ENCODE data around the gene CHRNB2.

The CHRNB2 gene

DNA sequence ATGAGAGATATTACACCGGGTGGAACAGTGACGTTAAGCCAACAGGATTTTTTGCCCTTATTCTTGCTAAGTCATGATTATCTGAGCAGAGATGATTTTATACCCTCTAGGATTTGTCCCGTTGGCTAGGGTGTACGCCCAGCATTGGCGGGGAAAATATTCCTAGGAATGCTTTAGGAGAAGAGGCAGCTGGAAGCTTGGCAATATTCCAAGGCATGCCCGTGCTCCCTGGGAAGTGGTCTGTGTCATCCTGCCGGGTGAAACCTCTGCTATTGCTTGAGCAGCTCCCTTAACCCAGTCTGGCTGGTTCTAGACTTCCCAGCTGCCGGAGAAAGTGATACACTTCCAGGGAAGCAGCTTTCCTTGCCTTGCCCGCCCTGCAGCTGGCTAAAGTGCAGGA, 16.2 kb downstream of the CHRNB2 start:
- no peaks in the 10 kb centered on the region for H3K4me1 Mint-ChIP-seq
- no peak for ATAC-seq
- H3K27me3 Mint-ChIP-seq = no peaks in the 10 kb centered on the region
- no peaks in the 10 kb centered on the region for H3K9me3 Mint-ChIP-seq
- DNase-seq = no peak
- peak overlapping the region; percentile 16 for H3K27ac Mint-ChIP-seq
- peaks cover 63% of the 10 kb centered on the region for H3K36me3 Mint-ChIP-seq (ENCODE audit: low read depth)
- H3K4me3 Mint-ChIP-seq = no peak overlapping the region

DNA sequence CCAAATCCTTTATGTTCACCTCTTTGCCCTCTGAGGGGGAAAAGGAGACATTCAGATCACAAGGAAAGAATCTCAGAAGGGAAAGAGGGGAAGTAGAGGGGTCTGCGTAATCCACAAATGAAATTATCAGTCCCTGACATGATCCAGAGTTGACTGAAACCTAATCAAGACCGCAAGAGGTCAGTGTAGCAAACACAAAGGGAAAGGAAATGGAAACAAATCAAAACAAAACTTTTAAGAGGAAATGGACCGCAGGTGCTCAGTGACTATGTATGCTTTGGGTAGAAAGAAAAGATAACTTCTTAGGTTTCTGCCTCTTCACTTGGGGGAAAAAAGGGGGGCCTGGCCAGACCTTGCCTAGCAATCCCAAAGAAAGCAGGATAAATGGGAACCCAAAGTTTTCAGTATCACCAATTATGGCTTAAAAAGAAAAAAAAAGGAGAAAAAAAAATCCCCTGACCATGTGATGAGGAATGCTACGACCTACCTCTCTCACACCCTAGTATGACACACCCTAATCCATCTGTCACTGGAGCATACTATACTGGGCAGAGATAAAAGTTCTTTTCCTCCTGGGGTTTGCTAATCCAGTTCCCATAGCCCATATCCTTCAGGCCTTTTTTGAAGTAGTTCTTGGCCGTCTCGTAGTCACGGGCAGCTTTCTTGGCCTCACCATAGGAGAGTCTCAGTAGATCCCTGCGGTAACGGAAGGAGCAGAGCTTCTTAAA, 16.9 kb downstream of the CHRNB2 start:
- ATAC-seq (no peak), DNase-seq (no peak)
- Mint-ChIP-seq H3K36me3 (ENCODE audit: low read depth) (peaks cover 64% of the 10 kb centered on the region), H3K27me3 (no peaks in the 10 kb centered on the region), H3K4me1 (no peaks in the 10 kb centered on the region), H3K4me3 (no peak overlapping the region), H3K27ac (peak overlapping the region; percentile 21), H3K9me3 (no peaks in the 10 kb centered on the region)

DNA sequence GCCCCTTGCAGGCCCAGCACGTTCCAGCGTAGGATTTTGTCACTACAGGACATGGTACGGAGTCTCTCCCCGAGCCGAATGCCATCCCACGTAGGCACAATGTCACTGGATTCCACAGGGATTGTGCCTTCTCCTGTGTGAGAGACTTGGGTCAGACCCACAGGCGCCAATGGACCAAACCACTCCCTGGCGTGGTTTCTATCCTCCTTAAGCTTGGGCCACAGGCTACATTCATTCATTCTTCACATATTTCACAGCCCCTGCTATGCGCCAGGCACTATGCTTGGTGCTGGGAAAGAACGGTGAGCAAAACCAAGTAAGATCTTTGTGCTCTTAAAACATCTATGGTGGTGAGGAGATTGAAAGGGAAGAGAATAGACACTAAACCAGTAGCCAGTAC, 18.7 kb downstream of the CHRNB2 start:
- DNase-seq (no peak), ATAC-seq (no peak)
- Mint-ChIP-seq H3K36me3 (ENCODE audit: low read depth) (peaks cover 74% of the 10 kb centered on the region), H3K4me1 (peaks cover 7% of the 10 kb centered on the region), H3K27ac (no peak overlapping the region), H3K9me3 (no peaks in the 10 kb centered on the region), H3K27me3 (no peaks in the 10 kb centered on the region), H3K4me3 (no peak overlapping the region)

DNA sequence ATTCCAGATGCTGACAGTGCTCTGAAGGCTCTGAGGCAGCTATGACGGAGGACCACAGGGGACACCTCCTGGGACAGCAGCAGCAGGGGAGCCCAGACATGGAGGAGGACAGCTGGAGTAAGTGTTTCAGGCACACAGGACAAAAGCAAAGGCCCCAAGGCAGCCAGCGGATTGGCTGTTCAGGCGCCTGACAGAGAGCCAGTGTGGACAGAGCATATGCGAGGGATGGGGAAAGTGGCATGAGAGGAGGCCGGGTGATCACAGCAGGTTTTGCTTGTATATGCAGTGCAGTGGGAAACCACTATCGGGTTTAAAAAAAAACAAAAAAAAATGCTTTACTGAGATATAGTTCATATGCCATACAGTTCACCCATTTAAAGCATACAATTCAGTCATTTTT, 19.1 kb downstream of the CHRNB2 start:
- H3K4me3 Mint-ChIP-seq = no peak overlapping the region
- no peak overlapping the region for H3K27ac Mint-ChIP-seq
- H3K4me1 Mint-ChIP-seq = peaks cover 9% of the 10 kb centered on the region
- DNase-seq (no peak), ATAC-seq (no peak)
- H3K9me3 Mint-ChIP-seq = no peaks in the 10 kb centered on the region
- no peaks in the 10 kb centered on the region for H3K27me3 Mint-ChIP-seq
- peaks cover 77% of the 10 kb centered on the region for H3K36me3 Mint-ChIP-seq (ENCODE audit: low read depth)

DNA sequence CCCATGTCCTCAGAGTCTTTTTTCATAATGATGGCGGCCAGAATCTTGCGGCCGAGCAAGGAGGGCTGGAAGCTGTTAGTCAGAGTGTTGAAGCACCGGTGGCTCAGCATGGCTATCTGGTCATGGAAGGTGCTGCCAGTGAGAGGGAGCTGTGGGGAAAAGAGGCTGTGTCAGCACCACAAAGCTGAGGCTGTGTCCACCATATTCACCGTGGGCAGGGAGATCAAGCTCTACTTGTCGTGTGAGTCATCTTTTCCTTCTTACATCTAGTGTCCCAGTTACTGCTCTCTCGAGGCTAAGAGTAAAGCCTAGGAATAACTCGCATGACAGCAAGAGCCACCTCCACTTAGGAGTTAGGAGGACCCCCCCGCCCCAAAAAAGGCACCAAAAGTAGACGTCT, 22.2 kb downstream of the CHRNB2 start:
- DNase-seq (no peak), ATAC-seq (peak; percentile 64)
- Mint-ChIP-seq H3K36me3 (ENCODE audit: low read depth) (peaks cover 81% of the 10 kb centered on the region), H3K4me1 (peaks cover 9% of the 10 kb centered on the region), H3K27me3 (no peaks in the 10 kb centered on the region), H3K4me3 (no peak overlapping the region), H3K27ac (peak overlapping the region; percentile 72), H3K9me3 (no peaks in the 10 kb centered on the region)

DNA sequence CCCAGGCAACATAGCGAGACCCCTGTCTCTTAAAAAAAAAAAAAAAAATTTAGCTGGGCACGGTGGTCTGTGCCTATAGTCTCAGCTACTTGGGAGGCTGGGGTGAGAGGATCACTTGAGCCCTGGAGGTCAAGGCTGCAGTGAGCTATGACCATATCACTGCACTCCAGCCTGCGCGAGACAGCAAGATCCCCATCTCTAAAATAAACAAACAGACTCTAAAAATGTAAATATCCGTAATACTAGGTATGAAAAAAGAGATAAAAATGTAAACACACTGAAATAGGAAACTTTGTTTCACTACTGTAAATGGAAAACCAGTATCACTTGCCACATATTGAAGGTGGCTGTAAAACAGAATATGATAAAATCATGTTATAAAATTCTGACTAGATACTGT, 23.2 kb downstream of the CHRNB2 start:
- no peaks in the 10 kb centered on the region for H3K27me3 Mint-ChIP-seq
- DNase-seq (no peak), ATAC-seq (no peak)
- H3K36me3 Mint-ChIP-seq (ENCODE audit: low read depth) = peaks cover 76% of the 10 kb centered on the region
- H3K4me1 Mint-ChIP-seq = peaks cover 9% of the 10 kb centered on the region
- H3K27ac Mint-ChIP-seq = no peak overlapping the region
- no peak overlapping the region for H3K4me3 Mint-ChIP-seq
- H3K9me3 Mint-ChIP-seq = no peaks in the 10 kb centered on the region

DNA sequence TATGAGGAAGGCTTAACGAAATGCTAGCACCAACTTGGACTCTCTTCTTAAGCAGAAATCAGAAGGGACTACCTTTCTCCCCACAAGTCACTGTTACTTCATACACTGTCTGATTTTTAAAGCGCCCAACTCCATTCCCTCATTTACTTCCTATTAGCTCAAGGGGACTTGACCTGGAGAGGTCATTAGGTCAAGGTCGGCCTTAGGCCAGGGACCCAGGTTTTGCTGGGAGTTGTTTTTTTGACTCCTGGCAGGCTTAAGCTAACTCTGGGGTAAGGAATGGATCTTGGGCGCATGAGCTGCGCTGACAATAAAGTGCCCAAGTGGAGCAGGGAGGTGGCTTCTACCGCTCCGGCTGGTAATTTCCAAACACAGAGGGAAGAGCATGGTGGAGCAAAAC, 23.6 kb downstream of the CHRNB2 start:
- peak overlapping the region; percentile 60 for H3K27ac Mint-ChIP-seq
- H3K27me3 Mint-ChIP-seq = no peaks in the 10 kb centered on the region
- H3K4me1 Mint-ChIP-seq = peaks cover 9% of the 10 kb centered on the region
- DNase-seq (no peak), ATAC-seq (no peak)
- no peak overlapping the region for H3K4me3 Mint-ChIP-seq
- H3K9me3 Mint-ChIP-seq = no peaks in the 10 kb centered on the region
- H3K36me3 Mint-ChIP-seq (ENCODE audit: low read depth) = peaks cover 72% of the 10 kb centered on the region

DNA sequence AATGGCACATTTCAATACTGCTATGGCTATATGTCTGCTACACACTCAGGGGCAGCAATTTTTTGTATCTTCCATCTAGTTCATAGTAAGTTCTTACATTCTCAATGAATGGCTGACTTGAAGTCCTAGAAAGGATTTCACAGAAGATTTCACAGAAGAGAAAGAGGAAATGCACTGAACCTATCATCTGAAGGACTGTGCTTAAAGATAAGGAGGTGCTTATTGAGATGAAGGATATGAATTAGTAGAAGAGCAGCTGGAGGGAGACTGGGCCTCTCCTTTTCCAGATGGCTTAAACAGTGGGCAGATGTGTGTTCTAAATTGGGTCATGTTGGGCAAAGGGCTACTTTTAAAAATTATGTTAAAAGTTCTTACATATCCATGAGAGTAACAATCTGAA, 25.8 kb downstream of the CHRNB2 start:
- Mint-ChIP-seq H3K27ac (no peak overlapping the region), H3K36me3 (ENCODE audit: low read depth) (peaks cover 69% of the 10 kb centered on the region), H3K4me3 (no peak overlapping the region), H3K27me3 (no peaks in the 10 kb centered on the region), H3K4me1 (peaks cover 9% of the 10 kb centered on the region), H3K9me3 (no peaks in the 10 kb centered on the region)
- ATAC-seq (no peak), DNase-seq (no peak)

DNA sequence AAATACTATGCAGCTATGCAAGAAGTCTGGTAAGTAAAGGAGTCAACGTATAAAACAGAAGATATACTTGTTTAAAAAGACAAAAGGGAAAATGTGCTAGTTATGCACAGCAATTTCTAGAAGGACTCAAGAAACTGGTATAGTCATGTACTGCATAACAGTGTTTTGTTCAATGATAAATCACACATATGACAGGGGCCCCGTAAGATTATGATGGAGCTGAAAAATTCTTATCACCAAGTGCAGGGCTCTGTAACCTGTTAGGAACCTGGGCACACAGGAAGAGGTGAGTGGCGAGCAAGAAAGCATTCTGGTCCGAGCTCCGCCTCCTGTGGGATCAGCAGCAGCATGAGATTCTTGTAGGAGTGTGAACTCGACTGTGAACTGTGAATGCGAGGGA, 27.2 kb downstream of the CHRNB2 start:
- Mint-ChIP-seq H3K27me3 (no peaks in the 10 kb centered on the region), H3K27ac (no peak overlapping the region), H3K36me3 (ENCODE audit: low read depth) (peaks cover 68% of the 10 kb centered on the region), H3K9me3 (no peaks in the 10 kb centered on the region), H3K4me1 (peaks cover 20% of the 10 kb centered on the region), H3K4me3 (no peak overlapping the region)
- DNase-seq = no peak
- ATAC-seq = no peak

DNA sequence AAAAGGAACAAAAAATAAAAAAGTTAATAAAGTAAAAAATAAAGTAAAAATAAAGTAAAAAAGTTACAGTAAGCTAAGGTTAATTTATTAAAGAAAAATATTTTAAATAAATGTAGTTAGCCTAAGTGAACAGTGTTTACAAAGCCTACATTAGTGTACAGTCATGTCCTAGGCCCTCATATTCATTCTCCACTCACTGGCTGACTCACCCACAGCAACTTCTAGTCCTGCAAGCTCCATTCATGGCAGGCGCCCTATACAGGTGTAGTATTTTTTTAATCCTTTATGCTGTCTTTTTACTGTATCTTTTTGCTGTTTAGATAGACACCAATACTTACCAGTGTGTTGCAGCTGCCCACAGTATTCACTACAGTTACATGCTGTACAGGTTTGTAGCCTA, 28.0 kb downstream of the CHRNB2 start:
- Mint-ChIP-seq H3K9me3 (no peaks in the 10 kb centered on the region), H3K27ac (no peak overlapping the region), H3K36me3 (ENCODE audit: low read depth) (peaks cover 67% of the 10 kb centered on the region), H3K4me1 (peaks cover 23% of the 10 kb centered on the region), H3K4me3 (no peak overlapping the region), H3K27me3 (no peaks in the 10 kb centered on the region)
- no peak for ATAC-seq
- no peak for DNase-seq

DNA sequence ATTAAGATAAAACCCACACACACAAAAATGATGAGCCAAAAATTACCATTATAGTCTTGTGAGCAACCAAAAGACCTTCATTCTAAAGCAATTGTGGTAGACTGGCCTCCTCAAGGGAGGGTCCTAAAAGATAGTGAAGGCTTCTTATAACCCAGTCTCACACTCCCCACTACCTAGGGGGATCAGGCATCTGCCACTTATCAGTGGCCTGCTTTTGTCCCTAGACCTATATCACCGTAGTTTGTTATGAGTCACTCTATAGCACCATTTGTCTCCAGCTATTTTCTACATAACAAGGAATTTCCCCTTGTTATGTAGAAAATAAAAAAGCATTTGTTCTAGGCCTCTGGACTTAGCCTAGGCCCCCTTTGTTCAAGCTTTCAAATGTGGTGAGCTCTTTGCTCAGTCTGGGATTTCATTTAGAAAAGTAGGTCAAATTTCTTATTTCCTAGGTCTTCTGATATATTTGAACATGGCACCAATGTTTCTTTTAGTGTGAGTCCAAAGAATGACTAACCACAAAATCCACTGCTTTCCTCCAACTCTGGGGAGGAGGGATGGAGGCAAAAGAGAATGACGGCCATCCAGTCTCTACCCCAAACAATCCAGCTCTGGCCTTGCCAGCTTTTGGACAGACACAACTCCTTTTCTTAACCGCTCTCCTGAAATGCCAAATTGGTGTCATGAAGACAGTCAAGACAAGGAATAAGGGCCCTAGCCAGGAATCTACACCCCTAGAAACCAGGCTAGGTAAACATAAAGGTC, 31.5 kb downstream of the CHRNB2 start:
- DNase-seq (no peak), ATAC-seq (peak; percentile 37)
- Mint-ChIP-seq H3K36me3 (ENCODE audit: low read depth) (peaks cover 61% of the 10 kb centered on the region), H3K27me3 (no peaks in the 10 kb centered on the region), H3K27ac (peak overlapping the region; percentile 41), H3K4me3 (no peak overlapping the region), H3K4me1 (peaks cover 45% of the 10 kb centered on the region), H3K9me3 (no peaks in the 10 kb centered on the region)

DNA sequence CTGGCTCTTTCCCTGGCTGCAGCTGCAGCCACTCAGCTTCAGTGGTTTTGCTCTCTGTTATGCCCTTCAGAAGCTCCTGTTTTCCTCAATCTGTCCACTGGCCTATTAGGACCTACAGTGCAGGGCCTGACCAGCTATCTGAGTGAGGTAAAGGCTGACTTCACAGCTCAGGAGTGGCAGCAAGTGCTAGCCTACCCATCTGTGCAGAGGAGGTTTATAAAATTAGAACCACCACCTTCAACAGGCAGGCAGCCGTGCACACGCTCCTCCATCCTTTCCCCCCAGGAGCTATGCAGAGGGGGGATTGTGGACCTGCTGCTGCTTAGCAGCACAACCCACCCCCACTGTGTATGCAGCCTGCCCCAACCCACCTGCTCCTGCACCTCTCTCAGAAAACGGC, 32.1 kb downstream of the CHRNB2 start:
- no peaks in the 10 kb centered on the region for H3K27me3 Mint-ChIP-seq
- peak overlapping the region; percentile 41 for H3K27ac Mint-ChIP-seq
- peaks cover 57% of the 10 kb centered on the region for H3K36me3 Mint-ChIP-seq (ENCODE audit: low read depth)
- no peak for ATAC-seq
- no peak for DNase-seq
- H3K9me3 Mint-ChIP-seq = no peaks in the 10 kb centered on the region
- H3K4me3 Mint-ChIP-seq = no peak overlapping the region
- H3K4me1 Mint-ChIP-seq = peaks cover 51% of the 10 kb centered on the region

DNA sequence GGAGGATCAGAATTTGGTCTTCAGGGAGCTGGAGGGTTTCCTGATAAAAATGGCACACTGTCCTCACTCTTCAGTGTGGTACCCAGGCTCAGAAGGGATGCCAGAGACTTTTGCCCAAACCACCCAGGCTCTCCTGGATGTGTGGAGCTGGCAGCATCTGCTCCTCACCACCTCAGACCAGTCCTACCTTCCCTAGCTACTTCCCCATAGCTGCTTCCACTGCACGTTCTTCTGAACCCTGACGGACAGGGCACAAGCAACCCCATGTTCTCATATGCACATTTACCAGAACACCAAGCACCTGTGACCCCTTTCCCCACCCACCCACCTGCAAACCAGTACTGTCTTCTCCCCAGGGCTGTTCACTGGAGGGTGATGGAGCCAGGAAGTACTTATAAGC, 35.7 kb downstream of the CHRNB2 start:
- no peak overlapping the region for H3K4me3 Mint-ChIP-seq
- H3K4me1 Mint-ChIP-seq = peaks cover 77% of the 10 kb centered on the region
- no peak for ATAC-seq

DNA sequence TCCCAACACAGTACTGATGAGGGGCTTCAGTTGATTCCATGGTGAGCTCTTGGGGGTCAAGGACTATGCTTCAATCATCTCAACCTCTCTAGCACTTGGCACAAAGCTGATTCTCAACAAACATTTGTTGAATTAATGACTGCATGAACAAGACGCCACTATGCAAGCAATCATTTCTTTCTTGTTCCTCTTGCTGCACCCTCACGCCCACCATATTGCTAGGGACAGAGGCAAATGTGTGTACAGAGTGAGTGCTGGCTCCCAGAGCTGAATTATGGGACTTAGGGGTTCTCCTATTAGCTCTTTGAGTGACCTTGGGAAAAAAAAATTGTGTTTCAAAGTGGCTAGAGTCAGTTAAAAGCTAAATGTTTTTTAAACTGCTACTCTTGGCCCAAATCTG, 38.0 kb downstream of the CHRNB2 start:
- peak overlapping the region; percentile 93 for H3K4me3 Mint-ChIP-seq
- ATAC-seq (no peak), DNase-seq (no peak)
- H3K9me3 Mint-ChIP-seq = no peaks in the 10 kb centered on the region
- H3K27ac Mint-ChIP-seq = peak overlapping the region; percentile 93
- no peaks in the 10 kb centered on the region for H3K27me3 Mint-ChIP-seq
- H3K36me3 Mint-ChIP-seq (ENCODE audit: low read depth) = peaks cover 33% of the 10 kb centered on the region
- peaks cover 80% of the 10 kb centered on the region for H3K4me1 Mint-ChIP-seq

More for the DNA sequence above, 35.7 kb downstream of the CHRNB2 start:
- Mint-ChIP-seq H3K27me3 (no peaks in the 10 kb centered on the region), H3K36me3 (ENCODE audit: low read depth) (peaks cover 44% of the 10 kb centered on the region), H3K9me3 (no peaks in the 10 kb centered on the region), H3K27ac (peak overlapping the region; percentile 93)
- no peak for DNase-seq

DNA sequence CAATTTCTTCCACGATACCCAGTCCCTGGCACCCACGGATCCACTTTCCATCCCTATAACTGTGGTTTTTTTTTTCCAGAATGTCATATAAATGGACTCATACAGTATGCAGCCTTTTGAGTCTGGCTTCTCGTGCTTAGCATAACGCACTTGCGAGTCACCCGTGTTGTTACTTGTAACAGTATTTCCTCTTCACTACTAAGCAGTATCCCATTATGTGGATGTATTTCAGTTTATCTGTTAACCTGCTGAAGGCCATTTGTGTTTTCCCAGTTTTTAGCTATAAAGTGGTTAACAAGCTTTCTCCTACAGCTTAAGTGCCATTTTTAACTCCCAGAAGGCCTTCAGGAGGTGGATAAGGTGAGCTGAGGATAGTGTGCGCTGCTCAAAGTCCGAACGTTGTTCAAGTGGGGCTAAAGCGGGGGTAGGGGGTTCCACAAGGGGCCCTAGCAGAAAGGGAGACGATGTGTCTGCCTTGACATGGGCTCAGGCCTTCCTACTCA, 39.6 kb downstream of the CHRNB2 start:
- DNase-seq = no peak

More for the DNA sequence above, 39.6 kb downstream of the CHRNB2 start:
- ATAC-seq = peak; percentile 0
- Mint-ChIP-seq H3K27me3 (no peaks in the 10 kb centered on the region), H3K27ac (peak overlapping the region; percentile 98), H3K9me3 (no peaks in the 10 kb centered on the region), H3K4me1 (peaks cover 79% of the 10 kb centered on the region), H3K4me3 (peak overlapping the region; percentile 93), H3K36me3 (ENCODE audit: low read depth) (peaks cover 22% of the 10 kb centered on the region)

All from activated naive CD8-positive, alpha-beta T cell treated with anti-CD3 and anti-CD28 coated beads, Interleukin-2, amount 50 U/mL, for 24 hours (primary cell).